Measurements from ENCODE around the gene CDC27.
"Not testable (repeated sequence)": the region's sequence is repeated elsewhere in the genome, so short reads cannot be mapped to it uniquely, and the experiment has no call there.

CDC27 gene

DNA sequence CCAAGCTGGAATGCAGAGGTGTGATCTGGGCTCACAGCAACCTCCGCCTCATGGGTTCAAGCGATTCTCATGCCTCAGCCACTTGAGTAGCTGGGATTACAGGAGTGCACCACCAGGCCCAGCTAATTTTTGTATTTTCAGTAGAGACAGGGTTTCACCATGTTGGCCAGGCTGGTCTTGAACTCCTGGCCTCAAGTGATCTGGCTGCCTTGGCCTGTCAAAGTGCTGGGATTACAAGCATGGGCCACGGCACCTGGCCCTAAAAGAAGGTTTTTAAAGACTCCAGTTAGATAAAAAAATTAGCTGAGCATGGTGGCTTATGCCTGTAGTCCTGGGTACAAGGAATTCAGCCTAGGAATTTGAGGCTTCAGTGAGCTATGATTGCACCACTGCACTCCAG is 62.3 kb downstream of the CDC27 start:
- DNase-seq = not testable (repeated sequence)

GRCh38 chr17:47123262-47123661 is 65.8 kb downstream of the CDC27 start:
- not testable (repeated sequence) for DNase-seq

DNA sequence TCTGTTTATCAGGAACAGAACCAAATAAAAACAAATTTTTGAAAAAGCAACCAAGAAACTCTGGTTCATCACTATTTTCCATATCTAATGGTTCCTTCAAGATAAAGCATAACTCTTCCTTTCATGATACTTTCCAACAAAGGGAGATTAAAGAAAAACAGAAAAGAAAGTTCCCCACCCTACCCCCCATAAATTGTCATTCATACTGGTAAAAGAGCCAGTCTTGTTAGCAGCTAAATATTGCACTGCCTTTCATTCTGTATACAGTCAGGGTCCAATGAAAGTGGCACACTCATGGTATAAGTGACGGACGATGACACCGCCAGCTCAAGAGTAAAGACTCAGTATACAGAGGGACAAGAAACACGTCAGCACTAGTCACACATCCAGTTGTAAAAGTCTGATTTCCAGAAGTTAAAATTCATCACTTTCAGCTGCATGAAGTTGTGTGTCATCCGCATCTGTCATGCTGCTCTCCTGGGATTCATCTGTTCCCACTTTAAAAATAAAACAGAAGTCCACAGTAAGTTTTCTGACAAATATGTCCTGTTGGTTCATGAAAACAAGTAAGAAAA is 68.5 kb downstream of the CDC27 start:
- DNase-seq = no peak

- no peak for DNase-seq
Observed at GRCh38 chr17:47119746-47120520, 69.2 kb downstream of the CDC27 start.

- no peak for DNase-seq
Observed at GRCh38 chr17:47117386-47117785, 71.7 kb downstream of the CDC27 start.

DNA sequence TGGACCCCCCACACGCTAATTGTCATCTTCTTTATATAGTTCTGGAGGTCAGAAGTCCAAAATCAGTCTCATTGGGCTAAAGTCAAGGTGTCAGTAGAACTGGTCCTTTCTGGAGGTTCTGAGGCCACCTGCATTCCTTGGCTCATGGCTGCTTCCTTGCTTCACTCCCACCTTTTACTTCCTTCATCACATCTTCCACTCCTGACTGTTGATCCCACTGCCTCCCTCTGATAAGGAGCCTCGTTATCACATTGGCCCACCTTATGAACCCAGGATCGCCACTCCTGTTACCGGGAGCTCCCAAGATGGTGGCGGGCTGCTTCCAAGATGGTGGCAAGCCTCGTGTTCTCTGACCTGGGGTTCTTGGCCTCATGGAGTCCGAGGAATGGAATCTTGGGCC is 83.0 kb downstream of the CDC27 start:
- no peak for DNase-seq

- DNase-seq = not testable (repeated sequence)
Observed at GRCh38 chr17:47105246-47105645, 83.8 kb downstream of the CDC27 start.

DNA sequence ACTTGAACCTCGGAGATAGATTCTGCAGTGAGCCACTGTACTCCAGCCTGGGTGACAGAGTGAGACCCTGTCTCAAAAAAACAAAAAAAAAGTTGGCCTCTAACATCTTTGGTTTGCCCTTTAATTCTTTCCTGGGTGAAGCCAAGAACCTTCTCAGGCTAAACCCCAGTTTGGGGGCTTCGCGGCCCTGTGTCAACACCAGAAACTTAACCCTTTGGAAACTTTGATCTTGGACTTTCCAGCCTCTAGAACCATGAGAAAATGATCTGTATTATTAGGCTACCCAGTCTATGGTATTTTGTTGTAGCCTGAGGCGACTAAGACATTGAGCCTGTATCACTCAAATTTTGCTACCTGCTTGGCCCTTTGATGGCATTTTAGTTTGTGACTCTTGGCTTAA is 86.2 kb downstream of the CDC27 start:
- no peak for DNase-seq

GRCh38 chr17:47099987-47100711 is 88.9 kb downstream of the CDC27 start:
- peak; percentile 70 for DNase-seq

DNA sequence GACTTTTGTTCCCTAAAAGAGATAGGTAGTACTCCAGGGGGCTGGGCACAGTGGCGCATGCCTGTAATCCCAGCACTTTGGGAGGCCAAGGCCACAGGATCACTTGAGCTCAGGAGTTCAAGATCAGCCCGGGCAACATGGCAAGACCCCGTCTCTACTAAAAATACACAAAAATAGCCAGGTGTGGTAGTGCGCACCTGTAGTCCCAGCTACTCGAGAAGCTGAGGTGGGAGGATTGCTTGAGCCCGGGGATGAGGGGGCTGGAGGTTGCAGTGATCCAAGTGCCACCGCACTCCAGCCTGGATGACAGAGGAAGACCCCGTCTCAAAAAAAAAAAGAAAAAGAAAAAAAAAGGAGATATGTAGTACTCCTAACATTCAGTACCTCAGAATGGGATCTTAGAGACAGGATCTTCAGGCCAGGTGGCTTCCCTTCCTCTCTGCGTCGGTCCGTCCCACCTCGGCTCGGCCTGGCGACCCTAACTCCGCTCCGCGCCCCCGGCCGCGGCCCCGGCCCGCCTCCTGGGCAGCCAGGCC is 89.6 kb downstream of the CDC27 start:
- no peak for DNase-seq

DNA sequence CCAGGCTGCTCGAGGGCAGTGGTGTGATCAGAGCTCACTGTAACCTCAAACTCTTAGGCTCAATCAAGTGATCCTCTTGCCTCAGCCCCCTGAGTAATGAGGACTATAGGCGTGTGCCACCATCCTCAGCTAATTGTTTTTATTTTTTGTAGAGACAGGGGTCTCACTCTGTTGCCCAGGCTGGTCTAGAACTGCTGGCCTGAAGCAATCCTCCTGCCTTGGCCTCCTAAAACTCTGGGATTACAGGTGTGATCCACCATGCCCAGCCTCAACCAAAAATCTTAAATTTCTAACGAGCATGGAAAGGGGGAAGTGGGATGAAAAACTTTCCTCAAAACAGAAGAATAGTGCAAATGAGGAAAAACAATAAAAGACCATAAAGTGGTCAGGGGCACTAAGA is 92.8 kb downstream of the CDC27 start:
- DNase-seq = no peak

GRCh38 chr17:47095268-47095667 is 93.8 kb downstream of the CDC27 start:
- no peak for DNase-seq

DNA sequence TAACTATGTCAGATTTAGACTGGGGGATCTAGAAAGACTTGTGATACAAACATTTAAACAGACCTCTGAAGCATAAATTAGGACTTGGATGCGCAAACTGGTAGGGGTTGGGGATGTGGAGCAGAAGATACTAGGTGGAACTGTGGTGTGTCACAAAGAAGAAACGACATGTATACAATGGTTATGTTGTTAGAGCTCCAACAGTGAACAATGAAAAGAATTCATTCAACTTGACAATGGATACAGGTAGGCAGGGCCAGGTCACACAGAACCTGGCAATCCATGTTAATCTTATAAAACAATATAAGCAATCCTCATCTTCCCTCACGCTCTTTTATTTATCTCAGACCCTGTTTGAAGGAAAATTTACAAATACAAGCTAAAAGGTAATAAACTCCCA is 102.0 kb downstream of the CDC27 start:
- DNase-seq = no peak

GRCh38 chr17:47085736-47086135 is 103.4 kb downstream of the CDC27 start:
- DNase-seq = no peak

- DNase-seq = no peak
Observed at GRCh38 chr17:47078801-47079200, 110.3 kb downstream of the CDC27 start.

GRCh38 chr17:47077576-47077975 is 111.5 kb downstream of the CDC27 start:
- no peak for DNase-seq

- no peak for DNase-seq
Observed at GRCh38 chr17:47076171-47076570, 112.9 kb downstream of the CDC27 start.

GRCh38 chr17:47074361-47074760 is 114.7 kb downstream of the CDC27 start:
- not testable (repeated sequence) for DNase-seq

DNA sequence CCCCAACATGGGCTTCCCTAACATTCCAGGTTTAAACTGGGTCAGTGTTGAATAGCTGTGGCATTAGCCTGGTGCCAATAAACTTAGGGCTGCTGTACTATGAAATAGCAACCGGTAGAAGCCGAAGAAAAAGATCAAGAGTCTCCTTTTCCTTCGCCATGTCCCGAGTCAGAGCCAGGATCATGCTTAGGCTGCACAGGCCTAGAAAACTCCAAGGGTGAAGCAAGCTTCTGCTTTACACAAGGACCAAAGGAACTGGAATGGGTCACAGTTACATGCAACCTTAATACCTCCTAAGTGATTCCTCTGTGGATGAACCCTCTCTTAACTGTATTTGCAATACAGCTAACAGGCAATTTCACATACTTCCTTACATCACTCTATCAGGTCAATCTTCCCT is 115.5 kb downstream of the CDC27 start:
- DNase-seq = not testable (repeated sequence)

DNA sequence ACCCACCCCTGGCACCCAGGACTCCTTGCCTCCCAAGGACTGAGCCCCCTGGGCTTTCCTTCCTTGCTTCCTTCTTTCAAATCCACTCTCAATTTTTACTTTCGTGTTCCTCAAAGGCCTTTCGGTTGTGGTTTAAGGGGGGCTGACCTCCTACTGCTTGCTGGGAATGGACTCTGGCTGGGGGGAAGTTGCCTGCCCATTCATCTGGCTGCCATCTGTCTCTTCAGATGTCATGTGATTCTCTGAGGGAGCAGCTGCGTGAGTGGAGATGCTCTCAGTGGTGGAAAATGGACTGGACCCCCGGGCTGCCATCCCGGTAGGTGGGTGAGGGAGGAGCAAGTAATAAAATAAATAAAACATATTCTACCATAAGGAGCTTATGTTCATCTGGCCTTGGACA is 116.2 kb downstream of the CDC27 start:
- DNase-seq = no peak

DNA sequence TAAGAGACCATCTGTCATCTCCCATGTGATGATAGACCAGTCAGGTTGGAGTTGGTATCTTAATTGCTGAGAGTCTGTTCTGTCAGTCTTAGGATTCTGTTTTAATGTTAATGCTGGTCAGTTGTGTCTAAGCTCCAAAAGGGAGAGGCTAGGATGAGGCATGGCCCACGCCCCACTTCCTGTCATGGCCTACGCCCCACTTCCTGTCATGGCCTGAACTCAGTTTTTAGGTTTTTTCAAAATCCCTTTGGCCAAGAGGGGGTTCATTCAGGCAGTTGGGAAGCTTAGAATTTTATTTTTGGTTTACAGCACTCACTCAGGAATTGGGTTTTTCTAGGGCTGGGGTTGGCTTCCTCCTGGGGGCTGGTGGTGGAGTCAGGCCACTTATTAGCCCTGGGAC is 117.9 kb downstream of the CDC27 start:
- DNase-seq = not testable (repeated sequence)

DNA sequence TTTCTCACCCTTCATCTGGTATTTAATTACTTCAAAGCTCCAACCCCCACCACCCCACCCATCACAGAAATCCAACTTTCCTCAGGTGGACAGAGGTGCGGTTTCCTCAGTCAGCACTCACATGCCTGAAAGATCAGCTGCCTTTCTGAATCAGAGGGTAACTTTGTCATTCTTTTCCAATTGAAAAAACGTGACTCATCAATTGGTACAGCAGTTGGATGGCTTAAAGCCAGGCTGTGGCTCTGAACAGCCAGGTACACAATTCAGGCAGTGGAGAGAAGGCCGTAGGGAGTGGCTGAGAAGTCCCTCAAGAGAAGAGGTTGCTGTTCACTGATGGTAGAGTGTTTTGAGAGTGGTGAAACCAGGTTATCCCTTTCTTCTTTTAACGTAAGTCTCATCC is 118.8 kb downstream of the CDC27 start:
- DNase-seq = not testable (repeated sequence)
